Testis (tissue), 2 donors: ENCODE measurements around the gene VIPAS39.

Source experiments
- CTCF ChIP-seq, 3 experiments: fragments of 450-650 bp in 2 of 3; fragments of 200-600 bp in 1 of 3; sonication (generic) in 1 of 3; IDR thresholded peaks; one replicate each; pipeline ENCODE4 v1.5.1; 2016 to 2019; ENCODE audit warnings: antibody characterized with exemption in 3 of 3, mild to moderate bottlenecking in 2 of 3, moderate library complexity in 1 of 3
- POLR2A ChIP-seq: fragments of 450-650 bp; IDR thresholded peaks from one replicate; pipeline ENCODE4 v1.6.1; 2017; ENCODE audit warnings: antibody characterized with exemption, mild to moderate bottlenecking, moderate library complexity

GRCh38 chr14:77470224-77470870 lies 12.9 kb upstream of the VIPAS39 start:
- TF ChIP-seq CTCF (IDR thresholded peaks at IDR 0.05) (no peak), POLR2A (no peak)
